Measurements from ENCODE around the gene DIP2B. TPM values are rescaled to one million over a fixed set of nuclear protein-coding genes. Genes with fewer than 3 reads are reported as not detected.

DIP2B gene
- total RNA-seq, 2 experiments from 2014 or later = 27.8 to 28.2 TPM

GRCh38 chr12:50524621-50525020 is 19.8 kb downstream of the DIP2B start:
- no peaks in the 10 kb centered on the region for H3K27me3 Mint-ChIP-seq (ENCODE audit: low read depth)
- CTCF ChIA-PET = interaction anchor here (1.1 to 1.3 kb wide), 3 partner anchors 16 to 112 kb away, joined by 4 read pairs; no protein-coding TSS in a partner anchor
- intact Hi-C loops (cut with micrococcal nuclease) = no loop called here
- H3K4me1 Mint-ChIP-seq (ENCODE audit: low read depth) = peaks cover 69% of the 10 kb centered on the region
- DNase-seq = no peak
- H3K9me3 Mint-ChIP-seq = no peaks in the 10 kb centered on the region
- H3K27ac Mint-ChIP-seq = peak overlapping the region; percentile 51
- peaks cover 15% of the 10 kb centered on the region for H3K36me3 Mint-ChIP-seq (ENCODE audit: low read depth)
- no peak overlapping the region for H3K4me3 Mint-ChIP-seq

GRCh38 chr12:50525422-50525821 is 20.6 kb downstream of the DIP2B start:
- Mint-ChIP-seq H3K4me1 (ENCODE audit: low read depth) (peaks cover 63% of the 10 kb centered on the region), H3K4me3 (no peak overlapping the region), H3K36me3 (ENCODE audit: low read depth) (peaks cover 15% of the 10 kb centered on the region), H3K27ac (no peak overlapping the region), H3K9me3 (no peaks in the 10 kb centered on the region), H3K27me3 (ENCODE audit: low read depth) (no peaks in the 10 kb centered on the region)
- no peak for DNase-seq
- intact Hi-C loops (cut with micrococcal nuclease) = no loop called here
- CTCF ChIA-PET = interaction anchor here (0.8 kb wide), 1 partner anchor 14 kb away, joined by 4 read pairs; no protein-coding TSS in a partner anchor

GRCh38 chr12:50527359-50527726 is 22.6 kb downstream of the DIP2B start:
- H3K36me3 Mint-ChIP-seq (ENCODE audit: low read depth) = peaks cover 14% of the 10 kb centered on the region
- intact Hi-C loops (cut with micrococcal nuclease) = no loop called here
- no peak overlapping the region for H3K27ac Mint-ChIP-seq
- no peak for DNase-seq
- CTCF ChIA-PET = interaction anchor here (0.6 kb wide), 1 partner anchor 36 kb away, joined by 3 read pairs; no protein-coding TSS in a partner anchor
- peaks cover 49% of the 10 kb centered on the region for H3K4me1 Mint-ChIP-seq (ENCODE audit: low read depth)
- H3K27me3 Mint-ChIP-seq (ENCODE audit: low read depth) = no peaks in the 10 kb centered on the region
- H3K4me3 Mint-ChIP-seq = no peak overlapping the region
- no peaks in the 10 kb centered on the region for H3K9me3 Mint-ChIP-seq

GRCh38 chr12:50528800-50529199 is 24.0 kb downstream of the DIP2B start:
- Mint-ChIP-seq H3K36me3 (ENCODE audit: low read depth) (peaks cover 9% of the 10 kb centered on the region), H3K4me3 (no peak overlapping the region), H3K27ac (no peak overlapping the region), H3K4me1 (ENCODE audit: low read depth) (peaks cover 44% of the 10 kb centered on the region), H3K27me3 (ENCODE audit: low read depth) (no peaks in the 10 kb centered on the region), H3K9me3 (no peaks in the 10 kb centered on the region)
- DNase-seq = no peak
- CTCF ChIA-PET = interaction anchor here (0.6 to 1.7 kb wide), 3 partner anchors 10 to 24 kb away, joined by 3 to 4 read pairs (median 3); partner anchors contain the start of gene DIP2B
- intact Hi-C loops (cut with micrococcal nuclease) = no loop called here

DNA sequence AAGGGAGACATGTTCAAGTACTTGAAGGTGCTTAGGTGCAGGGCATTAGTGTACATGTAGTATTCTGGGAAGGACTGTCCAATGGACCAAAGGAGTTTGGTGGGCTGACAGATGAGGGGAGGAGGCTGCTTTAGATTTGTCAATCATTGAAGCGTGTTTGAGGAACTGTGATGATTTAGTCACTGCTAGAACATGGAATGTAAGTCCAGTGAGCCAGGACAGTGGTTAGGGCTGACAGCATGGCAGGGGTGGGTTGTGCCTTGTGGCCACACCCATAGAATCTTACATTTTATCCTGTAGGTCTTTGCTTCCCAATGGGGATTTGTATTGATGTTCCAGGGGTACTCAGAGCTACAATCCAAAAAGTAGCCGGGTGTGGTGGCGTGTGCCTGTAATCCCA is 24.6 kb downstream of the DIP2B start:
- H3K4me1 Mint-ChIP-seq (ENCODE audit: low read depth) = peaks cover 40% of the 10 kb centered on the region
- CTCF ChIA-PET = interaction anchor here (1.7 kb wide), 1 partner anchor 25 kb away, joined by 4 read pairs; the partner anchor contains the start of gene DIP2B
- no peak for DNase-seq
- no peaks in the 10 kb centered on the region for H3K27me3 Mint-ChIP-seq (ENCODE audit: low read depth)
- intact Hi-C loops (cut with micrococcal nuclease) = no loop called here
- H3K27ac Mint-ChIP-seq = peak overlapping the region; percentile 4
- peaks cover 5% of the 10 kb centered on the region for H3K36me3 Mint-ChIP-seq (ENCODE audit: low read depth)
- H3K4me3 Mint-ChIP-seq = no peak overlapping the region
- H3K9me3 Mint-ChIP-seq = no peaks in the 10 kb centered on the region

- no peaks in the 10 kb centered on the region for H3K27me3 Mint-ChIP-seq (ENCODE audit: low read depth)
- peaks cover 39% of the 10 kb centered on the region for H3K4me1 Mint-ChIP-seq (ENCODE audit: low read depth)
- no peak overlapping the region for H3K27ac Mint-ChIP-seq
- H3K36me3 Mint-ChIP-seq (ENCODE audit: low read depth) = peaks cover 6% of the 10 kb centered on the region
- CTCF ChIA-PET = interaction anchor here (1.1 to 1.5 kb wide), 2 partner anchors 21 to 25 kb away, joined by 3 read pairs; partner anchors contain the start of gene DIP2B
- intact Hi-C loops (cut with micrococcal nuclease) = loop anchor here (5.0 kb wide), 1 partner anchor 308 kb away; no protein-coding TSS in a partner anchor
- no peak for DNase-seq
- H3K9me3 Mint-ChIP-seq = no peaks in the 10 kb centered on the region
- no peak overlapping the region for H3K4me3 Mint-ChIP-seq
These were observed 25.7 kb downstream of the DIP2B start for GRCh38 chr12:50530532-50530931.

DNA sequence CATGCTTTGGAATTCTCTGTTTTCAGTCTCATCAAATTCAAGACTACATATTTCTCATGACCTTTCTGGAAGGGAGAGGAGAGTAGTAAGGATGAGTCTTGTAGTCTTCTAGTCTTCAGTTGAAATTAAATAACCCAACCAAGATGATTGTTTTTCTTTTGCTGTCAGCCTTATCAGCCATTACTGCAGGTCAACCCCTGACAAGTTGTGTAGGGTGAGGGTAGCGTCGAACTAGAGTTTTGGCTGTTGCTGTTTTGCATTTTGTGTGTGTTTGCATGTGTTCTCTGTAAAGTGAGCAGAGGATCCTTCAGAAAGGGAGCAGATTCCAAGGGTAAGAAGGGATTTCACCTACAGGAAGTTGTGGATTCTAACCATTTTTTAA is 28.4 kb downstream of the DIP2B start:
- Mint-ChIP-seq H3K4me3 (no peak overlapping the region), H3K27ac (no peak overlapping the region), H3K9me3 (no peaks in the 10 kb centered on the region), H3K4me1 (ENCODE audit: low read depth) (peaks cover 39% of the 10 kb centered on the region), H3K27me3 (ENCODE audit: low read depth) (no peaks in the 10 kb centered on the region), H3K36me3 (ENCODE audit: low read depth) (peaks cover 2% of the 10 kb centered on the region)
- DNase-seq = no peak
- intact Hi-C loops (cut with micrococcal nuclease) = loop anchor here (1.0 to 5.0 kb wide), 2 partner anchors 26 to 311 kb away; no protein-coding TSS in a partner anchor
- CTCF ChIA-PET = interaction anchor here (0.6 to 1.0 kb wide), 2 partner anchors 8 to 24 kb away, joined by 4 to 6 read pairs; no protein-coding TSS in a partner anchor

DNA sequence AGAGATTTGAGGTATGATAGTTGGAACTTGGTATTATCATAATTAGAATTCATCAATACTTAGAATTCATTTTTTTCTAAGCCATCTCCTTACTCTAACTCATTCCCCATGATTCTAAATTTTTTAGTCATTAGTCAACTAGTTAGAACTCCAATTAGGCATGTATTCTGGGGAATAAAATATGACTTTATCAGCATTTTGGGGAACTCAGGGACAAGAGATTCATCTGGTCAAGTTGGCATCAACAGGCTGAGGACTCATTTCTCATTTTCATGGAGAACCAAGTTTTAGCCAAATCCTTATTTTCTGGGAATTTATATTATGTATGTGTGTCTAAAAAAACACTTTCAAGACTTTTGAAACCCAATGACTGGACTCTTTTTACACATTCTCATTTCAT is 29.2 kb downstream of the DIP2B start:
- Mint-ChIP-seq H3K27ac (no peak overlapping the region), H3K9me3 (no peaks in the 10 kb centered on the region), H3K27me3 (ENCODE audit: low read depth) (no peaks in the 10 kb centered on the region), H3K4me1 (ENCODE audit: low read depth) (peaks cover 35% of the 10 kb centered on the region), H3K4me3 (no peak overlapping the region), H3K36me3 (ENCODE audit: low read depth) (peaks cover 2% of the 10 kb centered on the region)
- no peak for DNase-seq
- intact Hi-C loops (cut with micrococcal nuclease) = loop anchor here (1.0 to 5.0 kb wide), 2 partner anchors 27 to 312 kb away; no protein-coding TSS in a partner anchor
- CTCF ChIA-PET = no interaction called here

DNA sequence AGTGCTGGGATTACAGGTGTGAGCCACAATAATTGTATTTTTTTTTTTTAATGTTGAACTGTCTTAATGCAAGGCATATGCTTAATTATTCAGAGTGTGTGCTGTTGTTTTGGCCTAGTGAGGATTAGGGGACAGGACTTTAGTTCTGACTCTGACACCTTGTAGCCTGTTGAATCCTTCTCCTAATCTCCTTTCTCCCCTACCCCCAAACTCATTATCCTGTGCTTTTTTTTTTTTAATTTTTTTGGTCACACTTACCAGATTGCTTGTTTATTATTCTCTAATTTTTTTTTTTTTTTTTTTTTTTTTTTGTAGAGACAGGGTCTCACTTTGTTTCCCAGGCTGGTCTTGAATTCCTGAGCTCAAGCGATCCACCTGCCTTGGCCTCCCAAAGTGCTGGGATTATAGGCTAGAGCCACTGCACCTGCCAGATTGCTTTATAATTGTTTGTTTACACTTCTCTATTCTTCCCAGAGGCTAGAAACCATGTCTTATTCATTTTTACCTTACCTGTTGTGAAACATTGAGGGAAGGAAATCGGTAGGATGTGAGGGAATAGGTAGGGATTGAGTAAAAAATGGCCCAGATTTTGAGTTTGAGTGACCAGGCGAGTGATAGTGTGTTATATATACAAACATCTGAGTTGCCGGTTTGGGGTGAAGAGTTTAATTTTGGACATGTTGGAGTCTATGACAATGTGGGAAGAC is 32.2 kb downstream of the DIP2B start:
- CTCF ChIA-PET = interaction anchor here (1.1 to 1.8 kb wide), 3 partner anchors 16 to 25 kb away, joined by 3 to 5 read pairs (median 3); no protein-coding TSS in a partner anchor
- H3K27ac Mint-ChIP-seq = peak overlapping the region; percentile 47
- H3K9me3 Mint-ChIP-seq = no peaks in the 10 kb centered on the region
- H3K4me3 Mint-ChIP-seq = no peak overlapping the region
- H3K4me1 Mint-ChIP-seq (ENCODE audit: low read depth) = peaks cover 35% of the 10 kb centered on the region
- no peaks in the 10 kb centered on the region for H3K27me3 Mint-ChIP-seq (ENCODE audit: low read depth)
- peaks cover 2% of the 10 kb centered on the region for H3K36me3 Mint-ChIP-seq (ENCODE audit: low read depth)
- intact Hi-C loops (cut with micrococcal nuclease) = no loop called here
- DNase-seq = no peak

GRCh38 chr12:50537538-50537919 is 32.7 kb downstream of the DIP2B start:
- Mint-ChIP-seq H3K9me3 (no peaks in the 10 kb centered on the region), H3K4me1 (ENCODE audit: low read depth) (peaks cover 39% of the 10 kb centered on the region), H3K27me3 (ENCODE audit: low read depth) (no peaks in the 10 kb centered on the region), H3K36me3 (ENCODE audit: low read depth) (peaks cover 2% of the 10 kb centered on the region), H3K27ac (peak overlapping the region; percentile 47), H3K4me3 (no peak overlapping the region)
- CTCF ChIA-PET = interaction anchor here (0.6 to 2.0 kb wide), 6 partner anchors 17 to 376 kb away, joined by 3 to 9 read pairs (median 4); partner anchors contain the start of gene DIP2B
- DNase-seq = no peak
- intact Hi-C loops (cut with micrococcal nuclease) = no loop called here

GRCh38 chr12:50538182-50538581 is 33.4 kb downstream of the DIP2B start:
- Mint-ChIP-seq H3K9me3 (no peaks in the 10 kb centered on the region), H3K4me3 (no peak overlapping the region), H3K4me1 (ENCODE audit: low read depth) (peaks cover 46% of the 10 kb centered on the region), H3K27me3 (ENCODE audit: low read depth) (no peaks in the 10 kb centered on the region), H3K27ac (peak overlapping the region; percentile 32), H3K36me3 (ENCODE audit: low read depth) (peaks cover 4% of the 10 kb centered on the region)
- intact Hi-C loops (cut with micrococcal nuclease) = no loop called here
- CTCF ChIA-PET = interaction anchor here (0.6 to 2.0 kb wide), 6 partner anchors 17 to 376 kb away, joined by 3 to 9 read pairs (median 4); partner anchors contain the start of gene DIP2B
- DNase-seq = no peak

DNA sequence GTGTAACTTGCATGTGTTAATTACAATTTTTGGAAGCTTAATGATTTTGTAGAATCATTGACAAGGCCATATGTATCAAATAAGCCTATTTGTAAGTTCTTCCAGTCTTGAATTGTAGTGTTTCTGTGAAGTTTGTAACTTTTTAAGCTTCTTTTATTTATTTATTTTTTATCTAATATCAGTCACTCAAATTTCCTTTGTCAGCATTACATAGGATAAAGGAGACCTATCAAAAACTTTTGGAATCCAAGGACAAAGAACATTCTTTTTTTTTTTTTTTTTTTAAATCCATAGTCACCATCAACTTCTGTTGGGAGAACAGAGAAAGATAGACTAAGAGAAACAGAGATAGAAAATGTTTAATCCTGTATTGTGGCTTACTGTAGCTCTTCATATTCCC is 36.4 kb downstream of the DIP2B start:
- intact Hi-C loops (cut with micrococcal nuclease) = no loop called here
- Mint-ChIP-seq H3K9me3 (no peaks in the 10 kb centered on the region), H3K4me3 (no peak overlapping the region), H3K27ac (no peak overlapping the region), H3K27me3 (ENCODE audit: low read depth) (no peaks in the 10 kb centered on the region), H3K36me3 (ENCODE audit: low read depth) (peaks cover 1% of the 10 kb centered on the region), H3K4me1 (ENCODE audit: low read depth) (peaks cover 53% of the 10 kb centered on the region)
- no peak for DNase-seq
- CTCF ChIA-PET = interaction anchor here (1.3 to 1.6 kb wide), 2 partner anchors 8 to 33 kb away, joined by 4 read pairs; no protein-coding TSS in a partner anchor
